Measurements from ENCODE around the gene GTF3C4.

The GTF3C4 gene

DNA sequence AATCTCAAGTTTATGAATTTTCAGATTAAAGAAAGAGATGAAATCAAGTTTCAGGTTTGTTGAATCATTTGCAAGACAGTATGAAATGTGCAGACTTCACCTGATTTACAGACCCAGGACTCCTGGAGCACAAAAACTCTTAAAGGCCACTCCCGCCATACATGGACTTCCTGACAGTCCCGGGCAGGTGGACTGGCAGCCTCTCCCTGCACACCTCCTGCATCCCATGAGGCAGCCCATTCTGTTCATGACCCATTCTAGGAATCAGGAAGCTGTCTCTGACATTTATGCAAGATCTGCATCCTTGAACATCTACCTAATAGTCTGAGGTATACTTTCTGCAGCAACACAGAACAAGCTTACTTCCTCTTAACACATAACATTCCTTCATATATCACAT is 6.4 kb upstream of the GTF3C4 start:
- Histone ChIP-seq H3K9me3 (ENCODE audit: control insufficient read depth, low read length) (no peaks in the 10 kb centered on the region), H3K27me3 (ENCODE audit: control insufficient read depth, insufficient read depth, low read length, poor library complexity, severe bottlenecking) (no peaks in the 10 kb centered on the region), H3K4me3 (ENCODE audit: insufficient read depth, low read depth, low read length) (no peak overlapping the region), H3K36me3 (ENCODE audit: control insufficient read depth, insufficient read depth, low read length) (peaks cover 14% of the 10 kb centered on the region), H3K27ac (ENCODE audit: insufficient read depth, low read depth, low read length, poor library complexity, severe bottlenecking) (no peak overlapping the region), H3K4me1 (ENCODE audit: control insufficient read depth, insufficient read depth, low read length) (peaks cover 11% of the 10 kb centered on the region)
- WGBS, 2 experiments, result 89 to 93% methylated on average over 2 of the region's 2 CpGs

DNA sequence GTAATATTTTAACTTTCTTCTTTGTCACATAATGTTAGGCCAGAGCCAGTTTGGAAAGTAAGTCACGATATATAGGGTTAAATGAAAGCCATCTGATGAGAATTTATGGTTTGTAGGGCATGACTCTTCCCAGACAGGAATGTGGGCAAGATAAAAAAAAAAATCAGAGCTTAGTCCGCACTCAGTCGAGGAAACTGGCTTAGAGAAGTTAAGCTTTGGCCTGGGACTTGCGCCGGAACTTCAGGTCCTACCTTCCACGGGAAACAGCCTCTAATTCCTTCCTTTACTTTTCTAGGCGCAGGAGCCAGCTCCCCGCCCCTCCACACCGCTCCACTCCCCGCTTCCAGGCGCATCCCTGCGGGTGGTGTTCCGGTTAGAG is 956 bp upstream of the GTF3C4 start:
- peak overlapping the region; percentile 89 for H3K4me3 ChIP-seq (ENCODE audit: insufficient read depth, low read depth, low read length)
- H3K9me3 ChIP-seq (ENCODE audit: control insufficient read depth, low read length), result no peaks in the 10 kb centered on the region
- 0 to 1% methylated on average over 13 of the region's 13 CpGs for WGBS, 2 experiments
- no peaks in the 10 kb centered on the region for H3K27me3 ChIP-seq (ENCODE audit: control insufficient read depth, insufficient read depth, low read length, poor library complexity, severe bottlenecking)
- no peaks in the 10 kb centered on the region for H3K4me1 ChIP-seq (ENCODE audit: control insufficient read depth, insufficient read depth, low read length)
- peaks cover 7% of the 10 kb centered on the region for H3K36me3 ChIP-seq (ENCODE audit: control insufficient read depth, insufficient read depth, low read length)
- H3K27ac ChIP-seq (ENCODE audit: insufficient read depth, low read depth, low read length, poor library complexity, severe bottlenecking), result peak overlapping the region; percentile 95

DNA sequence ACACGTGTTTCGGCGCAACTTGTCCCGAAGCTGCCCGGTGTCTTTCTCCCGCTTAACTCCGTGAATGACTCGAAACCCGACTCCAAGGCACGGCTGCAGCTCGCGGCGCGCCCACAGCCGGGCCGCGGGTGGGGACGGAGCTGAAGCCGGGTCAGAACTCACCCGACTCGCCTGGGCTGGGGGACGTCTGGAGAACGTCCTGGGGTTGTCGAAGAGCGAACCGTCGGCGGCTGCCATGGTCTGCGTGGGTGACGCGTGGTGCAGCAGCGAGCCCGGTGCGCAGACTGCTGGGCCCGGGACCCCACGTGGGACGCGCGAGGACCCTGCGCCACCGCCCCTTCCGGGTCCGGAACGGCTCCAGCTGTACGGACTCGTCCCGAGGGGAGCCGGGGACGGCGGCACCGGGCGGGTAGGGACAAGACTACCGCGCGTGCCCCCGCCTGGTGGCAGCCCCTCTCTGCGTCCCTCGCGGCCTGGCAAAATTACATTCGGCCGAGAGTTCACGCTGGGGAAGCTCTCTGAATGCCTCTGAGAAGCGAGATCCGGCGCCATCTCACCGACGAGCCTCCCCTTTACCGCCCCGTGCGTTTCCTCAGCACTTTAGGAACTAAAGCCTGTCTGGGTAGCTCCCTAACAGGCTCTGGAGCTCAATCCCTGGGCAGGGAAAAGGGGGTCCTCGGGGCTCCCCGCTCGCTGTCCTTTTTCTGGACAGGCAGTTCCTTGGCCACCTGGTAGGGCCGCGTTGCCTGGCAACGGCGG is 387 bp upstream of the GTF3C4 start, which contains the start of gene DDX31:
Gene DDX31, minus strand, starts transcription at position 286 of the 759 bp plus-strand sequence. Its CDS starts 49 bp downstream, at position 237.
- Histone ChIP-seq H3K4me3 (ENCODE audit: insufficient read depth, low read depth, low read length) (peak within 1 kb of the TSS; percentile 89), H3K36me3 (ENCODE audit: control insufficient read depth, insufficient read depth, low read length) (peaks cover 7% of the 10 kb centered on the region), H3K27me3 (ENCODE audit: control insufficient read depth, insufficient read depth, low read length, poor library complexity, severe bottlenecking) (no peaks in the 10 kb centered on the region), H3K27ac (ENCODE audit: insufficient read depth, low read depth, low read length, poor library complexity, severe bottlenecking) (peak within 1 kb of the TSS; percentile 95), H3K4me1 (ENCODE audit: control insufficient read depth, insufficient read depth, low read length) (no peaks in the 10 kb centered on the region), H3K9me3 (ENCODE audit: control insufficient read depth, low read length) (no peaks in the 10 kb centered on the region)
- 0% methylated on average over 77 of the region's 77 CpGs for WGBS, 2 experiments

DNA sequence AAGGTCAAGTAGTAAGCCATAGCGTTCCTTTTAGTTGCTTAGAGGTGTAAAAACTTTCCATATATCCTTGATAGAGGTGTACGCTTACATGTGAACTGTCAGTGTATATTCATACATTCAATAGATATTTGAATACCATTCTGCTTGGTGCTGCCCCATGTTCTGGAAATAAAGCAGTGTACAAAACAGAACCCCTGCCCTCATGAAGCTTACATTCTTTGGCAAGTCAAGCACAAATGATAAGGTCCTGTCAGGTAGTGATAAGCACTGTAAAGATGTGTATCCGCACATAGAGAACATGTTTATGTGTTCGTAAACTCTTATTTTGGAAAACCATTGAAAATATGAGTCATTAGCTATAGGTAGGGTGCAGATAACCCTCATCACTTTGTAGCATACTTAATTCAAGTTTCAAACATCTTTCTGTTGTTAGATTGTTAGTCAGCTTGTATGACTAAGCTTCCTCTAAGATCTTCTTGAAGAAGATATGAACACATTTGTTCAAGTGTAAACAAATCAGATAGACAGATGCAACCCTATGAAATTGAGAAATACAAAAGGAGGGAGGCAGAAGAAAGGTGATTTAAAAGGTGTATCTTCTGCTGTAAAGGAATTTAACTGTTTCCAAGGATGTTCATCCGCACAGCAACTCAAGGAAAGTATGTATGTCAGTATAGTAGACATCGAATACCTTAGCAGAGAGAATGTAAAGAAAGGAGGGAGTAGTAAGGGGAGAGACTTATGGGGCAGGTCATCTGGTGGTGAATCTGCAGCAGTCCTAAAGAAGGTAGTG is 1.6 kb downstream of the GTF3C4 start:
- H3K9me3 ChIP-seq (ENCODE audit: control insufficient read depth, low read length), result no peaks in the 10 kb centered on the region
- H3K27ac ChIP-seq (ENCODE audit: insufficient read depth, low read depth, low read length, poor library complexity, severe bottlenecking), result no peak overlapping the region
- H3K27me3 ChIP-seq (ENCODE audit: control insufficient read depth, insufficient read depth, low read length, poor library complexity, severe bottlenecking), result no peaks in the 10 kb centered on the region
- H3K36me3 ChIP-seq (ENCODE audit: control insufficient read depth, insufficient read depth, low read length), result peaks cover 7% of the 10 kb centered on the region
- peak overlapping the region; percentile 89 for H3K4me3 ChIP-seq (ENCODE audit: insufficient read depth, low read depth, low read length)
- WGBS, 2 experiments, result 91 to 99% methylated on average over 5 to 6 of the region's 6 CpGs
- H3K4me1 ChIP-seq (ENCODE audit: control insufficient read depth, insufficient read depth, low read length), result no peaks in the 10 kb centered on the region

DNA sequence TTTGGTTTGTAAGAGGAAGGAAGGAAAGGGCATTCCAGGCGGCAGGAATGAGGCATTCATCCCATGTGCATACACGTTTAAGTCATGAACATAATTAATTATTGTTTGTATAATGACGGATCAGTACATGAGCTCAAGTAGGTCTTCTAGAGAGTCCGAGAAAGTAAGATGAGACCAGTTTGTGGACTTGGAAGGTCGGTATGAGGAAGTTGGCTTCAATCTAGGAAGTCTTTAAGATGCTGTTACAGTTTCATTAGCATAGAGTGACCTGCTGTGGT is 2.1 kb downstream of the GTF3C4 start:
- no peaks in the 10 kb centered on the region for H3K4me1 ChIP-seq (ENCODE audit: control insufficient read depth, insufficient read depth, low read length)
- no peaks in the 10 kb centered on the region for H3K27me3 ChIP-seq (ENCODE audit: control insufficient read depth, insufficient read depth, low read length, poor library complexity, severe bottlenecking)
- peaks cover 7% of the 10 kb centered on the region for H3K36me3 ChIP-seq (ENCODE audit: control insufficient read depth, insufficient read depth, low read length)
- WGBS, 2 experiments, result 85 to 87% methylated on average over 5 of the region's 5 CpGs
- H3K27ac ChIP-seq (ENCODE audit: insufficient read depth, low read depth, low read length, poor library complexity, severe bottlenecking), result no peak overlapping the region
- peak overlapping the region; percentile 89 for H3K4me3 ChIP-seq (ENCODE audit: insufficient read depth, low read depth, low read length)
- H3K9me3 ChIP-seq (ENCODE audit: control insufficient read depth, low read length), result no peaks in the 10 kb centered on the region

DNA sequence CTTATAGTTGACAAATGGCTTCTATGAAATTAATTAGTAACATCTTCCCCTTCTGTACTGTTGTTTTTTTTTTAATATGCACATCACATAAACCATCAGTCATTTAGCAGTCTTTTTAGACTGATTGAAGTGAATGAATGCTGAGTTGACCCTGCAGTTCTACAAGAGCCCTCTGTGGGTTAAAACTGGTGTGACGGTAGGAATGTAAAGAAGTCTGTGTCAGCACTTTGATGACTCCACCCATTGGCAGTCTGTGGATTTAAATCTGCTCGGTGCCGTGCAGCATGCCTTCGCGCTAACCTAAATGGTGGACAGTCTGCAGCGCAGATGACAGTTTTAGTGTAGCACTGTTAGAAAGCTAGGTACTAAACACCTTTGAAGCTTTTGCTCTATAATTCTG is 3.1 kb downstream of the GTF3C4 start:
- Histone ChIP-seq H3K27ac (ENCODE audit: insufficient read depth, low read depth, low read length, poor library complexity, severe bottlenecking) (no peak overlapping the region), H3K27me3 (ENCODE audit: control insufficient read depth, insufficient read depth, low read length, poor library complexity, severe bottlenecking) (no peaks in the 10 kb centered on the region), H3K4me1 (ENCODE audit: control insufficient read depth, insufficient read depth, low read length) (no peaks in the 10 kb centered on the region), H3K9me3 (ENCODE audit: control insufficient read depth, low read length) (no peaks in the 10 kb centered on the region), H3K4me3 (ENCODE audit: insufficient read depth, low read depth, low read length) (no peak overlapping the region), H3K36me3 (ENCODE audit: control insufficient read depth, insufficient read depth, low read length) (peaks cover 15% of the 10 kb centered on the region)
- 84 to 87% methylated on average over 6 of the region's 6 CpGs for WGBS, 2 experiments

DNA sequence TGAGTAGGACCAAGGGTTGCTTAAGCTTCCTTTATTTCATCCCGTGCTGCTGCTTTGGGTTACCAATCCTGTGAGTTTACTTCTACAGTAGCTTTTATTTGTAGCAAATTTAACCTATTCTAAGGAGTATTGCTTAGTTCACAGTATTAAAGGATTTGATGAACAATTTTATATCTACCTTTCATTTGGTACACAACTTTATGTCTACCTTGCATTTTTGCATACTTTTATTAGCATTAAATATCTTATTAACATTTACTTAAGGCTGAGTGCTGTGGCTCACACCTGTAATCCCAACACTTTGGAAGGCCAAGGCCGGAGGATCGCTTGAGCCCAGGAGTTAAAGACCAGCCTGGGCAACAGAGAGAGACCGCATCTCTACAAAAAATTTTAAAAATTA is 4.2 kb downstream of the GTF3C4 start:
- Histone ChIP-seq H3K27me3 (ENCODE audit: control insufficient read depth, insufficient read depth, low read length, poor library complexity, severe bottlenecking) (no peaks in the 10 kb centered on the region), H3K9me3 (ENCODE audit: control insufficient read depth, low read length) (no peaks in the 10 kb centered on the region), H3K27ac (ENCODE audit: insufficient read depth, low read depth, low read length, poor library complexity, severe bottlenecking) (no peak overlapping the region), H3K4me1 (ENCODE audit: control insufficient read depth, insufficient read depth, low read length) (no peaks in the 10 kb centered on the region), H3K36me3 (ENCODE audit: control insufficient read depth, insufficient read depth, low read length) (peaks cover 27% of the 10 kb centered on the region), H3K4me3 (ENCODE audit: insufficient read depth, low read depth, low read length) (no peak overlapping the region)
- WGBS, 2 experiments, result 96% methylated on average over 3 to 4 of the region's 4 CpGs

DNA sequence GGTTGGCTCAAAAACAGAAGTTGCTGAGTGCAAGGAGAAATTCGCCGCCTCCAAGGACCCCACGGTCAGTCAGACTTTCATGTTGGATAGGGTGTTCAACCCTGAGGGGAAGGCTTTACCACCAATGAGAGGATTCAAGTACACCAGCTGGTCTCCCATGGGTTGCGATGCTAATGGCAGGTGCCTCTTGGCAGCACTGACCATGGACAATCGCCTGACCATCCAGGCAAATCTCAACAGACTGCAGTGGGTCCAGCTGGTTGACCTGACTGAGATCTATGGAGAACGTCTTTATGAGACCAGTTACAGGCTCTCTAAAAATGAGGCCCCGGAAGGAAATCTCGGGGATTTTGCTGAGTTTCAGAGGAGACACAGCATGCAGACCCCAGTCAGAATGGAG is 7.7 kb downstream of the GTF3C4 start:
- Histone ChIP-seq H3K4me3 (ENCODE audit: insufficient read depth, low read depth, low read length) (no peak overlapping the region), H3K9me3 (ENCODE audit: control insufficient read depth, low read length) (no peaks in the 10 kb centered on the region), H3K27me3 (ENCODE audit: control insufficient read depth, insufficient read depth, low read length, poor library complexity, severe bottlenecking) (no peaks in the 10 kb centered on the region), H3K36me3 (ENCODE audit: control insufficient read depth, insufficient read depth, low read length) (peaks cover 36% of the 10 kb centered on the region), H3K4me1 (ENCODE audit: control insufficient read depth, insufficient read depth, low read length) (no peaks in the 10 kb centered on the region), H3K27ac (ENCODE audit: insufficient read depth, low read depth, low read length, poor library complexity, severe bottlenecking) (no peak overlapping the region)
- 96 to 97% methylated on average over 8 of the region's 8 CpGs for WGBS, 2 experiments

DNA sequence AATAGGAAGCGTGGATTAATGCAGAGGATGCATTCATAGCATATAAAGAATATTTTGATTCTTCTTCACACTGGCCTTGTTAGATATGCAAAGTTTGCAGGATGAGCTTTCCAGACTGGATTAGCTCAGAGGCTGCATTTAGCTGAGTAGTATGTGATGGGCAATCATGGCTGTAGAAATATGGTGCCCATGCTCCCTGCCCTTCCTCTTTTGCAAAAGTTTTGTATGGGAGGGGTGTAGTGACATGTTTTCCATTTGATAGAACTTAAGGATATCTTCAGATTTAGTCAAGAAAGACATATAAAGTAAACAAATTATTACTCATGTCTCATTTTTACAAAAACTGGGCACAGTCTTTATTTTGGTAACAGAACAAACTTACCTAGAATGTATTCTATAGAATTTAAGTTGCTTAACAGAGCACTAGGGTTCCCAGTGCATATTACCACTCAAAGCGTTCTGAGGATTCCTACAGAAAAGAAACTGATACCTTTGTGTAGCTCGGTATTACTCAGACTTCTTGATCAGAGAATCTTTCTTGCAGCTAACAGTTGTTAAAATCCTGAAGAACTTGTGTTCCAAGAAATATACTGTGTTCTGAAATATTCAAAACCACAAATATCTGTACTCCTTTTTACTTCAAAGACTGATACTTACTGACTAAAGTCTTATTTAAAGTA is 9.8 kb downstream of the GTF3C4 start:
- H3K4me3 ChIP-seq (ENCODE audit: insufficient read depth, low read depth, low read length), result no peak overlapping the region
- H3K27ac ChIP-seq (ENCODE audit: insufficient read depth, low read depth, low read length, poor library complexity, severe bottlenecking), result no peak overlapping the region
- H3K4me1 ChIP-seq (ENCODE audit: control insufficient read depth, insufficient read depth, low read length), result no peaks in the 10 kb centered on the region
- H3K9me3 ChIP-seq (ENCODE audit: control insufficient read depth, low read length), result no peaks in the 10 kb centered on the region
- H3K36me3 ChIP-seq (ENCODE audit: control insufficient read depth, insufficient read depth, low read length), result peaks cover 49% of the 10 kb centered on the region
- H3K27me3 ChIP-seq (ENCODE audit: control insufficient read depth, insufficient read depth, low read length, poor library complexity, severe bottlenecking), result no peaks in the 10 kb centered on the region
- WGBS, 2 experiments, result 87 to 98% methylated on average over 3 of the region's 3 CpGs

DNA sequence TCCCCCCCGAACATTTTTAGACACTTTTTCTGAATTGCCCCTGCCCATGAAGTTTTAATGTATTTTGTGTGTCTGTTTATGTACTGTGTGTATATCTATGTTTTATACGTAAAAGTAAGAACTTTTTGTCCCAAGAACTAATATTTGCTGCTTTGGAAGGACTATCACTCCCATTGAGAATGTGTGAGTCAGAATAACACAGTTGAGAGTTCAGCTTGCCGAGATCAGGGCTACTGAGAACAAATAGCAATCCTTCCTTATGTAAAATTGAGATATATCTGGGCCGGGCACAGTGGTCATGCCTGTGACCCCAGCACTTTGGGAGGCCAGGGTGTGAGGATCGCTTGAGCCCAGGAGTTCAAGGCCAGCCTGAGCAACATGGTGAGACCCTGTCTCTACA is 11.3 kb downstream of the GTF3C4 start:
- H3K27ac ChIP-seq (ENCODE audit: insufficient read depth, low read depth, low read length, poor library complexity, severe bottlenecking), result no peak overlapping the region
- 90 to 94% methylated on average over 4 of the region's 5 CpGs for WGBS, 2 experiments
- no peaks in the 10 kb centered on the region for H3K27me3 ChIP-seq (ENCODE audit: control insufficient read depth, insufficient read depth, low read length, poor library complexity, severe bottlenecking)
- no peaks in the 10 kb centered on the region for H3K9me3 ChIP-seq (ENCODE audit: control insufficient read depth, low read length)
- H3K36me3 ChIP-seq (ENCODE audit: control insufficient read depth, insufficient read depth, low read length), result peaks cover 55% of the 10 kb centered on the region
- H3K4me3 ChIP-seq (ENCODE audit: insufficient read depth, low read depth, low read length), result no peak overlapping the region
- no peaks in the 10 kb centered on the region for H3K4me1 ChIP-seq (ENCODE audit: control insufficient read depth, insufficient read depth, low read length)
